ENCODE data around the gene WDR3. TPM values are rescaled to one million over a fixed set of nuclear protein-coding genes. Genes with fewer than 3 reads are reported as not detected.
"Not testable (repeated sequence)": the region's sequence is repeated elsewhere in the genome, so short reads cannot be mapped to it uniquely, and the experiment has no call there.

The WDR3 gene
- total and polyA plus RNA-seq, 2 donors = 11.7 to 12.2 TPM

GRCh38 chr1:117921991-117922390 lies 7.5 kb upstream of the WDR3 start:
- DNase-seq (ENCODE audit: extremely low spot score) = no peak
- Histone ChIP-seq H3K27ac (ENCODE audit: low read depth) (no peak overlapping the region), H3K4me3 (ENCODE audit: low read depth, low read length) (no peak overlapping the region), H3K36me3 (ENCODE audit: insufficient read depth) (no peaks in the 10 kb centered on the region), H3K4me1 (ENCODE audit: insufficient read depth) (no peaks in the 10 kb centered on the region)
- WGBS = 94% methylated on average over 2 of the region's 2 CpGs

- H3K27ac ChIP-seq (ENCODE audit: low read depth); H3K36me3 ChIP-seq (ENCODE audit: insufficient read depth); H3K4me3 ChIP-seq (ENCODE audit: low read depth, low read length); H3K4me1 ChIP-seq (ENCODE audit: insufficient read depth); DNase-seq (ENCODE audit: extremely low spot score): not testable (repeated sequence)
- 93% methylated on average over 7 of the region's 7 CpGs for WGBS
These were observed 6.8 kb upstream of the WDR3 start for GRCh38 chr1:117922717-117923116.

GRCh38 chr1:117925981-117926380 lies 3.6 kb upstream of the WDR3 start:
- Histone ChIP-seq H3K36me3 (ENCODE audit: insufficient read depth) (no peaks in the 10 kb centered on the region), H3K4me1 (ENCODE audit: insufficient read depth) (no peaks in the 10 kb centered on the region), H3K27ac (ENCODE audit: low read depth) (no peak overlapping the region), H3K4me3 (ENCODE audit: low read depth, low read length) (no peak overlapping the region)
- no peak for DNase-seq (ENCODE audit: extremely low spot score)
- WGBS = 89% methylated on average over 3 of the region's 3 CpGs

- peak overlapping the region; percentile 76 for H3K4me3 ChIP-seq (ENCODE audit: low read depth, low read length)
- 0% methylated on average over 24 of the region's 24 CpGs for WGBS
- peak overlapping the region; percentile 80 for H3K27ac ChIP-seq (ENCODE audit: low read depth)
- peak; percentile 39 for DNase-seq (ENCODE audit: extremely low spot score)
- no peaks in the 10 kb centered on the region for H3K36me3 ChIP-seq (ENCODE audit: insufficient read depth)
- no peaks in the 10 kb centered on the region for H3K4me1 ChIP-seq (ENCODE audit: insufficient read depth)
These were observed 627 bp upstream of the WDR3 start for GRCh38 chr1:117928881-117929342.

GRCh38 chr1:117930173-117930447 lies 571 bp downstream of the WDR3 start:
- WGBS = 1% methylated on average over 12 of the region's 12 CpGs
- Histone ChIP-seq H3K4me3 (ENCODE audit: low read depth, low read length) (peak overlapping the region; percentile 76), H3K27ac (ENCODE audit: low read depth) (no peak overlapping the region), H3K4me1 (ENCODE audit: insufficient read depth) (no peaks in the 10 kb centered on the region), H3K36me3 (ENCODE audit: insufficient read depth) (no peaks in the 10 kb centered on the region)
- DNase-seq (ENCODE audit: extremely low spot score) = no peak

GRCh38 chr1:117930484-117930883 lies 945 bp downstream of the WDR3 start:
- no peak overlapping the region for H3K27ac ChIP-seq (ENCODE audit: low read depth)
- 5% methylated on average over 6 of the region's 6 CpGs for WGBS

GRCh38 chr1:117932576-117932975 lies 3.0 kb downstream of the WDR3 start:
- DNase-seq (ENCODE audit: extremely low spot score) = no peak
- no peaks in the 10 kb centered on the region for H3K36me3 ChIP-seq (ENCODE audit: insufficient read depth)
- 93% methylated on average over 4 of the region's 4 CpGs for WGBS
- no peak overlapping the region for H3K27ac ChIP-seq (ENCODE audit: low read depth)
- H3K4me1 ChIP-seq (ENCODE audit: insufficient read depth) = no peaks in the 10 kb centered on the region
- no peak overlapping the region for H3K4me3 ChIP-seq (ENCODE audit: low read depth, low read length)

More at GRCh38 chr1:117930484-117930883, 945 bp downstream of the WDR3 start:
- no peaks in the 10 kb centered on the region for H3K4me1 ChIP-seq (ENCODE audit: insufficient read depth)
- DNase-seq (ENCODE audit: extremely low spot score) = no peak
- H3K36me3 ChIP-seq (ENCODE audit: insufficient read depth) = no peaks in the 10 kb centered on the region
- peak overlapping the region; percentile 76 for H3K4me3 ChIP-seq (ENCODE audit: low read depth, low read length)

- no peak overlapping the region for H3K4me3 ChIP-seq (ENCODE audit: low read depth, low read length)
- no peak for DNase-seq (ENCODE audit: extremely low spot score)
- no peaks in the 10 kb centered on the region for H3K4me1 ChIP-seq (ENCODE audit: insufficient read depth)
- H3K27ac ChIP-seq (ENCODE audit: low read depth) = no peak overlapping the region
- WGBS = 87% methylated on average over 2 of the region's 2 CpGs
- H3K36me3 ChIP-seq (ENCODE audit: insufficient read depth) = no peaks in the 10 kb centered on the region
These were observed 4.2 kb downstream of the WDR3 start for GRCh38 chr1:117933769-117934168.

GRCh38 chr1:117942293-117942692 lies 12.8 kb downstream of the WDR3 start:
- Histone ChIP-seq H3K4me3 (ENCODE audit: low read depth, low read length) (no peak overlapping the region), H3K27ac (ENCODE audit: low read depth) (no peak overlapping the region), H3K4me1 (ENCODE audit: insufficient read depth) (no peaks in the 10 kb centered on the region), H3K36me3 (ENCODE audit: insufficient read depth) (peaks cover 14% of the 10 kb centered on the region)
- WGBS = 94% methylated on average over 2 of the region's 2 CpGs
- DNase-seq (ENCODE audit: extremely low spot score) = no peak

GRCh38 chr1:117952386-117952785 lies 22.8 kb downstream of the WDR3 start:
- H3K36me3 ChIP-seq (ENCODE audit: insufficient read depth) = peaks cover 15% of the 10 kb centered on the region
- no peak for DNase-seq (ENCODE audit: extremely low spot score)
- H3K4me1 ChIP-seq (ENCODE audit: insufficient read depth) = no peaks in the 10 kb centered on the region
- H3K27ac ChIP-seq (ENCODE audit: low read depth) = no peak overlapping the region
- no peak overlapping the region for H3K4me3 ChIP-seq (ENCODE audit: low read depth, low read length)
- WGBS = 91% methylated on average over 1 of the region's 1 CpG

- H3K27ac ChIP-seq (ENCODE audit: low read depth) = no peak overlapping the region
- no peak for DNase-seq (ENCODE audit: extremely low spot score)
- no peaks in the 10 kb centered on the region for H3K4me1 ChIP-seq (ENCODE audit: insufficient read depth)
- peaks cover 11% of the 10 kb centered on the region for H3K36me3 ChIP-seq (ENCODE audit: insufficient read depth)
- 39% methylated on average over 3 of the region's 3 CpGs for WGBS
- H3K4me3 ChIP-seq (ENCODE audit: low read depth, low read length) = no peak overlapping the region
These were observed 29.8 kb downstream of the WDR3 start for GRCh38 chr1:117959364-117959763.

GRCh38 chr1:117964290-117965038 lies 34.9 kb downstream of the WDR3 start:
- H3K27ac ChIP-seq (ENCODE audit: low read depth) = no peak overlapping the region
- H3K4me1 ChIP-seq (ENCODE audit: insufficient read depth) = no peaks in the 10 kb centered on the region
- H3K36me3 ChIP-seq (ENCODE audit: insufficient read depth) = peaks cover 2% of the 10 kb centered on the region
- DNase-seq (ENCODE audit: extremely low spot score) = no peak
- 81% methylated on average over 3 of the region's 3 CpGs for WGBS
- H3K4me3 ChIP-seq (ENCODE audit: low read depth, low read length) = no peak overlapping the region

GRCh38 chr1:117967477-117967876 lies 37.9 kb downstream of the WDR3 start:
- Histone ChIP-seq H3K36me3 (ENCODE audit: insufficient read depth) (no peaks in the 10 kb centered on the region), H3K4me1 (ENCODE audit: insufficient read depth) (no peaks in the 10 kb centered on the region), H3K4me3 (ENCODE audit: low read depth, low read length) (no peak overlapping the region), H3K27ac (ENCODE audit: low read depth) (no peak overlapping the region)
- 42% methylated on average over 4 of the region's 4 CpGs for WGBS
- DNase-seq (ENCODE audit: extremely low spot score) = no peak

- no peaks in the 10 kb centered on the region for H3K36me3 ChIP-seq (ENCODE audit: insufficient read depth)
- no peaks in the 10 kb centered on the region for H3K4me1 ChIP-seq (ENCODE audit: insufficient read depth)
- no peak overlapping the region for H3K27ac ChIP-seq (ENCODE audit: low read depth)
- no peak overlapping the region for H3K4me3 ChIP-seq (ENCODE audit: low read depth, low read length)
- WGBS = 5% methylated on average over 1 of the region's 1 CpG
- no peak for DNase-seq (ENCODE audit: extremely low spot score)
These were observed 38.3 kb downstream of the WDR3 start for GRCh38 chr1:117967881-117968280.

GRCh38 chr1:117970252-117970651 lies 40.7 kb downstream of the WDR3 start:
- no peak for DNase-seq (ENCODE audit: extremely low spot score)
- no peaks in the 10 kb centered on the region for H3K4me1 ChIP-seq (ENCODE audit: insufficient read depth)
- H3K4me3 ChIP-seq (ENCODE audit: low read depth, low read length) = no peak overlapping the region
- no peaks in the 10 kb centered on the region for H3K36me3 ChIP-seq (ENCODE audit: insufficient read depth)
- no peak overlapping the region for H3K27ac ChIP-seq (ENCODE audit: low read depth)
- WGBS = 63% methylated on average over 9 of the region's 9 CpGs

Data from urinary bladder (tissue), 4 donors.